HepG2 (cell line): ENCODE measurements around the gene CCL2. TPM values are rescaled to one million over a fixed set of nuclear protein-coding genes. Genes with fewer than 3 reads are reported as not detected.

Experiments
- ATAC-seq: fragments of 200-7000 bp; cut with Tn5 transposase; 3 replicates; pipeline ENCODE4 v1.9.1; 2020; ENCODE audit warnings: mild to moderate bottlenecking, moderate library complexity
- BruUV-seq: library from RNA; stranded (reverse); fragments of 400-500 nt; replicated peaks from 2 replicates; lab custom pipeline; 2021; lab: Mats Ljungman, UMichigan
- CTCF ChIA-PET: fragments of 300-600 bp; formaldehyde crosslinking; extraction: SDS; loops from one replicate; lab custom pipeline; 2021; ENCODE audit warnings: low total read pairs, inconsistent platforms, low intra/inter-chr PET ratio; lab: Yijun Ruan, JAX
- POLR2A ChIA-PET: fragments of 350-600 bp; sonication (Branson Sonifier 250); formaldehyde crosslinking; loops from one replicate; lab custom pipeline; 2020; ENCODE audit warnings: antibody characterized with exemption, inconsistent platforms; lab: Yijun Ruan, JAX
- DNase-seq: peaks from one replicate; pipeline ENCODE4 v3.0.0-alpha.2; 2015; ENCODE audit warnings: low spot score
- FAIRE-seq: peaks from 3 replicates; lab custom pipeline; 2011; peaks lifted over from hg19 to GRCh38; lab: Jason Lieb, UNC
- H2AFZ ChIP-seq: one replicate; pipeline ENCODE4 v1.6.1; 2011; ENCODE audit warnings: low read length, inconsistent platforms
- H3K27ac ChIP-seq: fragments of 300-600 bp; 3 replicates; pipeline ENCODE4 v1.8.0; 2011; ENCODE audit warnings: mixed run types, mild to moderate bottlenecking, mixed read lengths, low read length, inconsistent platforms; ENCODE audit not compliant: insufficient read depth; ENCODE audit errors: extremely low read length
- H3K27me3 ChIP-seq, 2 experiments: fragments of 200-600 bp in 1 of 2; 2 replicates in 1 of 2; 3 replicates in 1 of 2; pipeline versions ENCODE4 v1.6.0 to v1.8.0; 2011; ENCODE audit warnings: low read length in 2 of 2, mild to moderate bottlenecking in 2 of 2, moderate library complexity in 2 of 2, inconsistent platforms in 1 of 2; ENCODE audit not compliant: insufficient read depth in 2 of 2, control insufficient read depth in 1 of 2
- H3K36me3 ChIP-seq, 2 experiments: fragments of 200-600 bp in 1 of 2; replicated peaks in 1 of 2; 2 replicates in 1 of 2; 3 replicates in 1 of 2; pipeline versions ENCODE4 v1.5.1 to v1.8.0; 2011; ENCODE audit warnings: low read length in 2 of 2, inconsistent platforms in 1 of 2; ENCODE audit not compliant: insufficient read depth in 2 of 2, control insufficient read depth in 1 of 2
- H3K4me1 ChIP-seq: 2 replicates; pipeline ENCODE4 v1.5.1; 2012; ENCODE audit warnings: low read length, inconsistent platforms; ENCODE audit not compliant: insufficient read depth
- H3K4me2 ChIP-seq: 2 replicates; pipeline ENCODE4 v1.6.0; 2011; ENCODE audit warnings: low read depth, low read length, inconsistent platforms
- H3K4me3 ChIP-seq, 3 experiments: fragments of 200-600 bp in 1 of 3; sonication (generic), shearing (Covaris generic) in 1 of 3; replicated peaks in 1 of 3; 2 replicates each; pipeline ENCODE4 v1.5.1; 2011 to 2016; ENCODE audit warnings: low read length in 3 of 3, inconsistent platforms in 2 of 3, low read depth in 2 of 3, mild to moderate bottlenecking in 2 of 3, control low read depth in 1 of 3, mixed read lengths in 1 of 3; ENCODE audit not compliant: insufficient read depth in 1 of 3
- H3K79me2 ChIP-seq: one replicate; pipeline ENCODE4 v1.6.1; 2011; ENCODE audit warnings: low read length, inconsistent platforms; ENCODE audit not compliant: insufficient read depth
- H3K9ac ChIP-seq: 2 replicates; pipeline ENCODE4 v1.6.0; 2011; ENCODE audit warnings: mild to moderate bottlenecking, low read depth, low read length, inconsistent platforms; ENCODE audit not compliant: insufficient read depth
- H3K9me3 ChIP-seq: 2 replicates; pipeline ENCODE4 v1.5.1; 2012; ENCODE audit warnings: mild to moderate bottlenecking, low read length
- H4K20me1 ChIP-seq: 2 replicates; pipeline ENCODE4 v1.6.0; 2011; ENCODE audit warnings: inconsistent platforms, mild to moderate bottlenecking, low read length, moderate library complexity; ENCODE audit not compliant: insufficient read depth
- ELF4 ChIP-seq: sonication (generic); formaldehyde crosslinking; IDR thresholded peaks from 2 replicates; pipeline ENCODE4 v1.5.0; 2020; ENCODE audit warnings: missing genetic modification reagents, mild to moderate bottlenecking, moderate library complexity, borderline replicate concordance
- GABPB1 ChIP-seq: IDR thresholded peaks from 2 replicates; pipeline ENCODE4 v1.6.1; 2016; ENCODE audit warnings: mild to moderate bottlenecking, missing genetic modification reagents, moderate library complexity, missing compliant biosample characterization
- NAIF1 ChIP-seq: sonication (generic); formaldehyde crosslinking; IDR thresholded peaks from 2 replicates; pipeline ENCODE4 v1.5.0; 2020; ENCODE audit warnings: mild to moderate bottlenecking, missing genetic modification reagents, borderline replicate concordance
- NR2F6 ChIP-seq, 2 experiments: IDR thresholded peaks; 2 replicates each; pipeline ENCODE4 v1.6.1; 2016; ENCODE audit warnings: antibody characterized with exemption in 1 of 2, mild to moderate bottlenecking in 1 of 2
- PAX8 ChIP-seq: sonication (generic); formaldehyde crosslinking; IDR thresholded peaks from 2 replicates; pipeline ENCODE4 v1.8.0; 2022; ENCODE audit warnings: mild to moderate bottlenecking, missing genetic modification reagents, borderline replicate concordance
- SIX1 ChIP-seq: sonication (generic); formaldehyde crosslinking; IDR thresholded peaks from 2 replicates; pipeline ENCODE4 v1.4.0; 2020; ENCODE audit warnings: missing genetic modification reagents, borderline replicate concordance
- XRCC5 ChIP-seq: fragments of 200-400 bp; formaldehyde crosslinking; optimal IDR thresholded peaks from 2 replicates; pipeline ENCODE3; 2017; ENCODE audit warnings: mild to moderate bottlenecking, low read length
- ZBTB1 ChIP-seq: sonication (generic); formaldehyde crosslinking; IDR thresholded peaks from 2 replicates; pipeline ENCODE4 v1.4.0; 2020; ENCODE audit warnings: missing genetic modification reagents, borderline replicate concordance
- ZEB1 ChIP-seq: IDR thresholded peaks from 2 replicates; pipeline ENCODE4 v1.6.1; 2012; ENCODE audit warnings: mild to moderate bottlenecking, low read depth, inconsistent platforms; ENCODE audit not compliant: insufficient replicate concordance
- ZKSCAN8 ChIP-seq: IDR thresholded peaks from 2 replicates; pipeline ENCODE4 v1.6.1; 2016; ENCODE audit warnings: borderline replicate concordance, missing genetic modification reagents, missing compliant biosample characterization
- ZNF660 ChIP-seq: sonication (generic); formaldehyde crosslinking; IDR thresholded peaks from 2 replicates; pipeline ENCODE4 v1.5.1; 2020; ENCODE audit warnings: mild to moderate bottlenecking, low read depth, missing genetic modification reagents, borderline replicate concordance
- ZNF790 ChIP-seq: sonication (generic); formaldehyde crosslinking; IDR thresholded peaks from 2 replicates; pipeline ENCODE4 v1.8.0; 2022; ENCODE audit warnings: missing genetic modification reagents, mild to moderate bottlenecking, borderline replicate concordance
- WGBS: methylation state at CpG from one replicate; pipeline ENCODE4 v1.1.6; 2017; ENCODE audit warnings: low lambda C conversion rate; 5-methylcytosine and 5-hydroxymethylcytosine counted together
- in situ Hi-C: cut with HindIII; loops from 2 replicates; pipeline ENCODE4 v1.10.0; 2017; ENCODE audit warnings: low pct_unique_long_range_greater_than_20kb; ENCODE audit not compliant: extremely low pct_ligation_motif_present
- intact Hi-C: fragments of 100-400 bp; cut with micrococcal nuclease; formaldehyde crosslinking; loops from one replicate; pipeline ENCODE4 v1.10.0; 2022; ENCODE audit not compliant: unreplicated experiment
- polyA plus RNA-seq, 8 experiments: library from polyadenylated mRNA; depleted of rRNA in 3 of 8; stranded (reverse) in 7 of 8; unstranded in 1 of 8; fragments of >200 nt; fragmentation: Illumina TruSeq in 4 of 8; extraction: Trizol in 4 of 8; gene quantifications; 2 replicates each; pipeline versions ENCODE4 v1.2.1 to v1.2.3, GENCODE V29; 2011 to 2016; ENCODE audit warnings: low read depth in 4 of 8, missing spikeins in 1 of 8, mixed read lengths in 1 of 8; ENCODE audit not compliant: insufficient read depth in 1 of 8
- total RNA-seq, 5 experiments: library from RNA; depleted of rRNA; stranded (reverse); fragments of >200 nt; fragmentation: Illumina TruSeq; extraction: Trizol; gene quantifications; 2 replicates each; pipeline ENCODE4 v1.2.3, GENCODE V29; 2016; ENCODE audit warnings: low read depth in 1 of 5
- TF ChIP-seq, protein P1 (sequence below), 2 experiments: IDR thresholded peaks; 2 replicates each; pipeline ENCODE4 v1.6.1; 2011 to 2012; ENCODE audit warnings: low read length in 2 of 2, borderline replicate concordance in 1 of 2, low read depth in 1 of 2, mild to moderate bottlenecking in 1 of 2, moderate library complexity in 1 of 2
- TF ChIP-seq, protein P2 (sequence below): sonication (generic); formaldehyde crosslinking; conservative IDR thresholded peaks from 2 replicates; pipeline ENCODE4 v1.8.0; 2022; ENCODE audit warnings: low read depth, missing genetic modification reagents

CCL2 gene
- total and polyA plus RNA-seq, 2 of the 13 experiments (the other 11 are each of a cell fraction or from before 2014, with no cell fraction given): not detected

GRCh38 chr17:34303606-34304005, 48.5 kb downstream of the CCL2 start:
- ATAC-seq (no peak), FAIRE-seq (no peak), DNase-seq (no peak)
- POLR2A ChIA-PET: no interaction called here
- H3K36me3 ChIP-seq: no peaks in the 10 kb centered on the region
- intact Hi-C loops (no loop called here), in situ Hi-C loops (no loop called here)
- H3K79me2 ChIP-seq: no peaks in the 10 kb centered on the region
- H3K27me3 ChIP-seq: no peaks in the 10 kb centered on the region
- no peak overlapping the region for H3K27ac ChIP-seq
- no peaks in the 10 kb centered on the region for H4K20me1 ChIP-seq
- TF ChIP-seq NAIF1 (CRISPR knock-in tag) (no peak), GABPB1 (no peak), ZKSCAN8 (CRISPR knock-in tag) (no peak), PAX8 (no peak), SIX1 (CRISPR knock-in tag) (no peak), ELF4 (no peak), XRCC5 (no peak), ZBTB1 (CRISPR knock-in tag) (no peak), ZNF790 (CRISPR knock-in tag) (no peak), ZEB1 (no peak), NR2F6 (IDR thresholded peaks at IDR 0.05) (no peak), NR2F6 (CRISPR knock-in tag; IDR thresholded peaks at IDR 0.05) (no peak), ZNF660 (CRISPR knock-in tag) (no peak)
- TF ChIP-seq, protein P1, sequence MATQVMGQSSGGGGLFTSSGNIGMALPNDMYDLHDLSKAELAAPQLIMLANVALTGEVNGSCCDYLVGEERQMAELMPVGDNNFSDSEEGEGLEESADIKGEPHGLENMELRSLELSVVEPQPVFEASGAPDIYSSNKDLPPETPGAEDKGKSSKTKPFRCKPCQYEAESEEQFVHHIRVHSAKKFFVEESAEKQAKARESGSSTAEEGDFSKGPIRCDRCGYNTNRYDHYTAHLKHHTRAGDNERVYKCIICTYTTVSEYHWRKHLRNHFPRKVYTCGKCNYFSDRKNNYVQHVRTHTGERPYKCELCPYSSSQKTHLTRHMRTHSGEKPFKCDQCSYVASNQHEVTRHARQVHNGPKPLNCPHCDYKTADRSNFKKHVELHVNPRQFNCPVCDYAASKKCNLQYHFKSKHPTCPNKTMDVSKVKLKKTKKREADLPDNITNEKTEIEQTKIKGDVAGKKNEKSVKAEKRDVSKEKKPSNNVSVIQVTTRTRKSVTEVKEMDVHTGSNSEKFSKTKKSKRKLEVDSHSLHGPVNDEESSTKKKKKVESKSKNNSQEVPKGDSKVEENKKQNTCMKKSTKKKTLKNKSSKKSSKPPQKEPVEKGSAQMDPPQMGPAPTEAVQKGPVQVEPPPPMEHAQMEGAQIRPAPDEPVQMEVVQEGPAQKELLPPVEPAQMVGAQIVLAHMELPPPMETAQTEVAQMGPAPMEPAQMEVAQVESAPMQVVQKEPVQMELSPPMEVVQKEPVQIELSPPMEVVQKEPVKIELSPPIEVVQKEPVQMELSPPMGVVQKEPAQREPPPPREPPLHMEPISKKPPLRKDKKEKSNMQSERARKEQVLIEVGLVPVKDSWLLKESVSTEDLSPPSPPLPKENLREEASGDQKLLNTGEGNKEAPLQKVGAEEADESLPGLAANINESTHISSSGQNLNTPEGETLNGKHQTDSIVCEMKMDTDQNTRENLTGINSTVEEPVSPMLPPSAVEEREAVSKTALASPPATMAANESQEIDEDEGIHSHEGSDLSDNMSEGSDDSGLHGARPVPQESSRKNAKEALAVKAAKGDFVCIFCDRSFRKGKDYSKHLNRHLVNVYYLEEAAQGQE (IDR thresholded peaks at IDR 0.05; ENCODE audit: borderline replicate concordance in 1 of 2, low read depth in 1 of 2, low read length in 2 of 2): no peak
- TF ChIP-seq, protein P2, sequence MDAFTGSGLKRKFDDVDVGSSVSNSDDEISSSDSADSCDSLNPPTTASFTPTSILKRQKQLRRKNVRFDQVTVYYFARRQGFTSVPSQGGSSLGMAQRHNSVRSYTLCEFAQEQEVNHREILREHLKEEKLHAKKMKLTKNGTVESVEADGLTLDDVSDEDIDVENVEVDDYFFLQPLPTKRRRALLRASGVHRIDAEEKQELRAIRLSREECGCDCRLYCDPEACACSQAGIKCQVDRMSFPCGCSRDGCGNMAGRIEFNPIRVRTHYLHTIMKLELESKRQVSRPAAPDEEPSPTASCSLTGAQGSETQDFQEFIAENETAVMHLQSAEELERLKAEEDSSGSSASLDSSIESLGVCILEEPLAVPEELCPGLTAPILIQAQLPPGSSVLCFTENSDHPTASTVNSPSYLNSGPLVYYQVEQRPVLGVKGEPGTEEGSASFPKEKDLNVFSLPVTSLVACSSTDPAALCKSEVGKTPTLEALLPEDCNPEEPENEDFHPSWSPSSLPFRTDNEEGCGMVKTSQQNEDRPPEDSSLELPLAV (CRISPR knock-in tag): no peak
- no peak overlapping the region for H3K9ac ChIP-seq
- H3K4me3 ChIP-seq: no peak overlapping the region
- WGBS: 0% methylated on average over 2 of the region's 2 CpGs
- H3K4me2 ChIP-seq: no peak overlapping the region
- CTCF ChIA-PET: no interaction called here
- H3K9me3 ChIP-seq: no peaks in the 10 kb centered on the region
- no peak overlapping the region for H2AFZ ChIP-seq
- no peaks in the 10 kb centered on the region for H3K4me1 ChIP-seq
- no TSS peak for BruUV-seq
